WI38 (cell line): ENCODE data around the gene FITM1.

ENCODE experiments used
- H3K4me3 ChIP-seq: 2 replicates; pipeline ENCODE4 v1.5.1; 2011; ENCODE audit warnings: low read depth, mild to moderate bottlenecking, control low read depth, low read length
- TF ChIP-seq, protein P1 (sequence below): IDR thresholded peaks from 2 replicates; pipeline ENCODE4 v1.5.1; 2012; ENCODE audit warnings: low read depth, mild to moderate bottlenecking, control low read depth, low read length

FITM1 gene

DNA sequence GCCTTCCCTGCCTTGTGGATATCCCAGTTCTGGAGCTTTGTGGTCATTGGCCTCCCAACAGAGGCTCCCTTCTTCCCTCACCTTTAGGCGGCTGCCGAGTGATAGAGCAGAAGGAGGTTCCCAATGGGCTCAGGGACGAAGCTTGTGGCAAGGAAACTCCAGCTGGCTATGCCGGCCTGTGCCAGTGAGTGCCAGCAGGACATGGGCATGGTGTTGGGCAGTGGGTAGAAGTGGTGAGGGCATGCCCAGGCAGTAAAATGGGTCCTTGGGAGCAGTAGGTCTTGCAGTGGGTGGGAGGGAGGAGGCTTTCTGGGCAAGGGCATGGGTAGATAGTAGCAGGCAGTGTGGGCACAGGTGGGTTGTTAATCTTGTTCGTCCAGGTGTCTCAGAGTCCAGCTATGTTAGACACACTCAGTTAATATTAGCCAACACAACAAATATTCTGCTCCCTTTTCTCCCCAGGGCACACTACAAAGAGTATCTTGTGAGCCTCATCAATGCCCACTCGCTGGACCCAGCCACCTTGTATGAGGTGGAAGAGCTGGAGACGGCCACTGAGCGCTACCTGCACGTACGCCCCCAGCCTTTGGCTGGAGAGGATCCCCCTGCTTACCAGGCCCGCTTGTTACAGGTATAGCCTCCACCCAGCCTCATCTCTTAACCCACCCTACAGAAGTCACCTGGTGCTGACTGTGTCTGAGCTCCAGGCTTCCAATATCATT, 29.5 kb downstream of the FITM1 start:
- TF ChIP-seq, protein P1, sequence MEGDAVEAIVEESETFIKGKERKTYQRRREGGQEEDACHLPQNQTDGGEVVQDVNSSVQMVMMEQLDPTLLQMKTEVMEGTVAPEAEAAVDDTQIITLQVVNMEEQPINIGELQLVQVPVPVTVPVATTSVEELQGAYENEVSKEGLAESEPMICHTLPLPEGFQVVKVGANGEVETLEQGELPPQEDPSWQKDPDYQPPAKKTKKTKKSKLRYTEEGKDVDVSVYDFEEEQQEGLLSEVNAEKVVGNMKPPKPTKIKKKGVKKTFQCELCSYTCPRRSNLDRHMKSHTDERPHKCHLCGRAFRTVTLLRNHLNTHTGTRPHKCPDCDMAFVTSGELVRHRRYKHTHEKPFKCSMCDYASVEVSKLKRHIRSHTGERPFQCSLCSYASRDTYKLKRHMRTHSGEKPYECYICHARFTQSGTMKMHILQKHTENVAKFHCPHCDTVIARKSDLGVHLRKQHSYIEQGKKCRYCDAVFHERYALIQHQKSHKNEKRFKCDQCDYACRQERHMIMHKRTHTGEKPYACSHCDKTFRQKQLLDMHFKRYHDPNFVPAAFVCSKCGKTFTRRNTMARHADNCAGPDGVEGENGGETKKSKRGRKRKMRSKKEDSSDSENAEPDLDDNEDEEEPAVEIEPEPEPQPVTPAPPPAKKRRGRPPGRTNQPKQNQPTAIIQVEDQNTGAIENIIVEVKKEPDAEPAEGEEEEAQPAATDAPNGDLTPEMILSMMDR, result no peak
- H3K4me3 ChIP-seq, result no peak overlapping the region

DNA sequence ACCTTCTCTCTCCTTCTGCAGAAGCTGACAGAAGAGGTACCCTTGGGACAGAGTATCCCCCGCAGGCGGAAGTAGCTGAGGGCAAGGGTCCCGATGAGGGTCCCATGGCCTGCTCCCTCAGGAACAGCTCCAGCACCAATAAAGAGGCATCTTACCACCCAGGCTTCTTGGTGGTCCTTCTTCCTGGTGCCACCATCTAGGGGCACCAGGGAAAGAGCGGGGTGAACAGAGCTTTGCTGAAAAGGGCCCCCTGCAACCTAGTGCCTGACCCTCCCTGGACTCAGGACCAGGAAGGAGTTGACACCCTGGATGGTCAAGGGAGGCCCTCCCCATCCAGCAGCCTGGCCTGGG, 30.0 kb downstream of the FITM1 start:
- TF ChIP-seq, protein P1, result no peak
- no peak overlapping the region for H3K4me3 ChIP-seq

DNA sequence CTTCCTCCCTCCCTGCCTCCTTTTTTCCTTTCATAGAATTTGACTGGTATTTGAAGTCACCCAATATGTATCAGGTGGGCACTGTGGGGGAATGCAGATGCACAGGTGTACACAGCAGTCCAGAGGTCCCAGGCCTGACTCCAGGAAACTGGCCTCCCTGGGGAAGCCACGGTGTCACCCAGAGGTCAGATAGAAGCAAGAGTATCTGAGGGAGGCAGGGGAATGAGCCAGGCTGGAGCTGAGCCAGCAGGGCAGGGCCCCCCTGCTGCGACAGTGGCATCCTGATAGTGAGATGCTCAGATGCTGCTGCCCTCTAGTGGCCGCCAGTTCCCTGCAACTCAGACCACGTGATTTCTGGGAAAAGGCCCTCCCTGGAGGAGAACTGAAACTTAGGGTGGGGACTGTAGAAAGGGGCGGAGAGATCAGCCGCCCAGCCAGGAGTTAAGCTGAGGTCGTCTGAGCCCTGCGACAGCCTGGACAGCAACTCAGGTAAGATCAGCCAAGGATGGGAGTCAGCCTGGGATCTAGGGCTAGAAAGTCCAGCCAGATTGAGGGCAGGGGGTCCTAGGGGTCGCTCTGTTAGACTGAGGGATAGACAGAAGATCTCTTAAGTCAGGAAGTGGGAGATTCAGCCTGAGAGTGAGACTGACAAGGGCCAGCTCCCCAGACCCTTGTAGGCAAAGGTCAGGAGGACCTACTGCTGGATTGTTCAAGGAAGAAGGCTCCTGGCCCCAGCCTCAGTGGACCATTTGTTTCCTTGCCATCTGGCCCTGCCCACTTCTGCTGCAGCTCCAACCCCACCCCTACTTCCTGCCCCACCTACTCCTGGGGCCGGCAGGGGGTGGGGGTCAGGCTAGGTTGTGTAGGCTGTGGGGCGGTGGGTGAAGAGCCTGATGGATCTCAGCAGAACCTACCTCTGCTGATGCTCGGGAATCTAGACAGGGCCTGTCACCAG, 30.7 kb downstream of the FITM1 start, which contains the start of gene IRF9:
IRF9 (plus strand) TSS at position 416 of the 955 bp plus-strand sequence. CDS start 880 bp downstream, outside the sequence.
- TF ChIP-seq, protein P1, result peak; percentile 76
- peak within 1 kb of the TSS; percentile 68 for H3K4me3 ChIP-seq

DNA sequence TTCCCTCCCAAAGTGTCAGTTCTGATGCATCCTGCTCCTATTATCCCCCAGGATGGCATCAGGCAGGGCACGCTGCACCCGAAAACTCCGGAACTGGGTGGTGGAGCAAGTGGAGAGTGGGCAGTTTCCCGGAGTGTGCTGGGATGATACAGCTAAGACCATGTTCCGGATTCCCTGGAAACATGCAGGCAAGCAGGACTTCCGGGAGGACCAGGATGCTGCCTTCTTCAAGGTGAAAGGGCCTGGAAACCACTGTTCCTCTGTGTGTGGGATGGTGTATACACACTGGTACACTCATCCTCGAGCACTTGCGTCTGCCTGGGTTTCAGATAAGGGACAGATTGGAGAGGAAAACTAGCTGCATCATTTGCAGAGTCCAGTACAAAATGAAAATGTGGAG, 31.6 kb downstream of the FITM1 start:
- TF ChIP-seq, protein P1, result no peak
- peak overlapping the region; percentile 68 for H3K4me3 ChIP-seq

DNA sequence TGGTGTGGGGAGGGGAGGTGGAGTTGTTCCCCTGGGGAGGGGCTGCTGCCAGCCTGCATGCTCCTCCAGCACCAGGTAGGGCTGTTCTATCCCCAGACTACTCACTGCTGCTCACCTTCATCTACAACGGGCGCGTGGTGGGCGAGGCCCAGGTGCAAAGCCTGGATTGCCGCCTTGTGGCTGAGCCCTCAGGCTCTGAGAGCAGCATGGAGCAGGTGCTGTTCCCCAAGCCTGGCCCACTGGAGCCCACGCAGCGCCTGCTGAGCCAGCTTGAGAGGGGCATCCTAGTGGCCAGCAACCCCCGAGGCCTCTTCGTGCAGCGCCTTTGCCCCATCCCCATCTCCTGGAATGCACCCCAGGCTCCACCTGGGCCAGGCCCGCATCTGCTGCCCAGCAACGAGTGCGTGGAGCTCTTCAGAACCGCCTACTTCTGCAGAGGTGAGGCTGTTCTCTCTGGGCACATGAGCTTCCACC, 34.1 kb downstream of the FITM1 start:
- no peak overlapping the region for H3K4me3 ChIP-seq
- TF ChIP-seq, protein P1, result no peak

DNA sequence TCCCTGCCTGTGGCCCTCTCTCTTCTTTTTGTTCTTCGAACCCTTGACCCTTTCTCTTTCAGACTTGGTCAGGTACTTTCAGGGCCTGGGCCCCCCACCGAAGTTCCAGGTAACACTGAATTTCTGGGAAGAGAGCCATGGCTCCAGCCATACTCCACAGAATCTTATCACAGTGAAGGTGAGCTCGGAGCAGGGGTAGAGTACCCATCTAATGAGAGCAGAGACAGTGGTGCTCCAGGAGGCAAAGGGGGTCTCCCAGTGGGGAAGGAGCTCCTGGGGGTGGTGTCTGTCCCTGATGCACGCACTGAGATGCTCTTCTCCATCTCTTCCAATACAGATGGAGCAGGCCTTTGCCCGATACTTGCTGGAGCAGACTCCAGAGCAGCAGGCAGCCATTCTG, 35.3 kb downstream of the FITM1 start:
- no peak overlapping the region for H3K4me3 ChIP-seq
- TF ChIP-seq, protein P1, result no peak
